BJ (cell line): ENCODE results near the gene PVALB. TPM values are rescaled to one million over a fixed set of nuclear protein-coding genes. Genes with fewer than 3 reads are reported as not detected.

Source experiments
- CTCF ChIA-PET: fragments of 350-600 bp; formaldehyde crosslinking; extraction: SDS; loops from one replicate; lab custom pipeline; 2021; ENCODE audit warnings: antibody characterized with exemption, inconsistent platforms; lab: Yijun Ruan, JAX
- POLR2A ChIA-PET: fragments of 300-600 bp; sonication (Branson Sonifier 250); formaldehyde crosslinking; extraction: SDS; loops from one replicate; lab custom pipeline; 2021; ENCODE audit warnings: antibody characterized with exemption; lab: Charles Lee
- DNase-seq: peaks from one replicate; pipeline ENCODE4 v3.0.0-alpha.2; 2011; ENCODE audit warnings: low read depth
- H3K27me3 ChIP-seq: 2 replicates; pipeline ENCODE4 v1.6.0; 2011; ENCODE audit warnings: low read length; ENCODE audit not compliant: control insufficient read depth, insufficient read depth
- H3K36me3 ChIP-seq: 2 replicates; pipeline ENCODE4 v1.5.1; 2011; ENCODE audit warnings: low read length; ENCODE audit not compliant: control insufficient read depth, insufficient read depth
- H3K4me3 ChIP-seq: 2 replicates; pipeline ENCODE4 v1.5.1; 2011; ENCODE audit warnings: low read depth, mild to moderate bottlenecking, control low read depth, low read length
- CTCF ChIP-seq: IDR thresholded peaks from 2 replicates; pipeline ENCODE4 v1.5.1; 2011; ENCODE audit warnings: low read depth, mild to moderate bottlenecking, control low read depth, inconsistent platforms, low read length, moderate library complexity; ENCODE audit not compliant: insufficient read depth
- polyA plus RNA-seq: library from polyadenylated mRNA; depleted of rRNA; stranded (reverse); fragments of >200 nt; gene quantifications from 2 replicates; pipeline ENCODE4 v1.2.3, GENCODE V29; 2011

PVALB gene
- polyA plus RNA-seq, 1 experiment: not detected

GRCh38 chr22:36762687-36763260, 54.1 kb downstream of the PVALB start:
- no peak for DNase-seq
- Histone ChIP-seq H3K4me3 (no peak overlapping the region), H3K27me3 (no peaks in the 10 kb centered on the region), H3K36me3 (peaks cover 1% of the 10 kb centered on the region)
- ChIA-PET POLR2A (no interaction called here), CTCF (interaction anchor here (0.6 to 2.0 kb wide), 6 partner anchors 11 to 216 kb away, joined by 3 to 6 read pairs (median 3); partner anchors contain the start of gene CACNG2)
- TF ChIP-seq CTCF: no peak

DNA sequence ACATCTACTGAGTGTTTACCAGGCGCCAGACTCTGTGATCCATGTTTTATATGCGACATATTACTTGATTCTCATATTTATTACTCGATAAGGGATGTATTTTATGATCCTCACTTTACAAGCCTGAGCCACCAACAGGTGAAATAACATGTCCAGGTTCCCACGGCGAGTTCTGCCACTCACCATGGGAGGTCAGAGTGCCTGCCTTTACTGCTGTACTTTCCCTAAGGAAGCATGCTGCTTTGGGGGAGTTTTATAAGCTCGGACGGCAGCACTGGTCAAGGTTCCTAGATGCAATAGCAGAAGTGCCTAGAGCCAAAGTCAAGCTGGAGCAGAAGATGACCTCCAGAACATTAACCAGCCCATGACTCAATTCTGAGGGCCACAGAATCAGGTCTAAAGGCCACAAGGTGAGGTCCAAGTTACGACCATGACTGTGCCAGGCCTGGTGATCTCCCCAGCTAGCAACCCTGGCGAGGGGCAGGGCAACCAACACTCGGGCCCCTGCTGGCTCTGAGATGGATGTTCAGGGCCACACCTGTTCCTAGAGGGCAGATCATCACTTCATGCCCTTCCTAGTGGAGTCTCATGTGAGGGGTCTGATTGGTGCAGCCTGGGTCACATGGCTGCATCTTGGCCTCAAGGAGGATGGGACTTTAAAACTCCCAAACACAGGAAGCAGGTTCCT, 55.1 kb downstream of the PVALB start:
- TF ChIP-seq CTCF: no peak
- Histone ChIP-seq H3K27me3 (no peaks in the 10 kb centered on the region), H3K36me3 (peaks cover 1% of the 10 kb centered on the region), H3K4me3 (no peak overlapping the region)
- no peak for DNase-seq
- ChIA-PET POLR2A (interaction anchor here (1.0 kb wide), 1 partner anchor 15 kb away, joined by 3 read pairs; the partner anchor contains the start of gene IFT27), CTCF (interaction anchor here (1.4 to 2.0 kb wide), 2 partner anchors 12 to 215 kb away, joined by 3 to 6 read pairs; no protein-coding TSS in a partner anchor)

GRCh38 chr22:36760786-36761185, 56.0 kb downstream of the PVALB start:
- Histone ChIP-seq H3K36me3 (peaks cover 1% of the 10 kb centered on the region), H3K4me3 (no peak overlapping the region), H3K27me3 (no peaks in the 10 kb centered on the region)
- no peak for DNase-seq
- POLR2A ChIA-PET: no interaction called here
- CTCF ChIA-PET: interaction anchor here (0.7 to 1.5 kb wide), 5 partner anchors 11 to 756 kb away, joined by 3 to 4 read pairs (median 3); partner anchors contain the start of gene IFT27
- TF ChIP-seq CTCF: no peak

DNA sequence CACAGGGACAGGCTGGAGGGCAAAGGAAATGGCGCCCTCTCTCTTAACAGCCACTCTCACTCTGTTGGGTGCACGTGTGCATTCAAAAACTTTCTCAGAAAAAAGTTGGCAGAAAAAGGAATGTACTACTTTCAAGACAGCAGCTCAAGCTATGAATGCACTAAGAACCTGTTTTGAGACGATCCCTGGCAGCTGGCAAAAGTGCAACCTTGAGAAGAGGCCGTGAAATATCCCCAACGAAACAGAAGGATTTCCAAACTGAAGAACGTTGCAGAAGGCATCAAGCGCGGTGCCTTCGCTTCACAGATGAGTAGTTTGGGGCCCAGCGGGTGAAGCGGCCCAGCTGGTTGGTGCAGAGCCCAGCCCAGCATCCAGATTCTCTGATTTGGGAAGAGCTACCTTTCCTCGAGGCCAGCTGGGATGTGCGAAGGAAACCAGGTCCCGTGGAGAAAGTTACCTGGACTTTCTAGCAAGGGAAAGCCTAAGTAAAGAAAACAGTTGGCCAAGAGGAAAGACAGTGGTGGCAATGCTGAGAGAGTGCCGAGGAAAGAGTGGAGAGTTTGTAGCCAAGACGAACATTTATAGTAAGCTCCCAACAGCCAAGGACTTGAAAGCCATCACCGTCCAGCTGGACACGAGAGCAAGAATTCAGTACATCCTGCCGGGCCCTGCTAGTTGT, 57.2 kb downstream of the PVALB start:
- Histone ChIP-seq H3K27me3 (no peaks in the 10 kb centered on the region), H3K36me3 (peaks cover 1% of the 10 kb centered on the region), H3K4me3 (no peak overlapping the region)
- no peak for DNase-seq
- no peak for TF ChIP-seq CTCF
- CTCF ChIA-PET: interaction anchor here (1.2 to 1.5 kb wide), 3 partner anchors 10 to 190 kb away, joined by 3 to 4 read pairs (median 4); partner anchors contain the start of gene IFT27
- POLR2A ChIA-PET: no interaction called here
